HCT116 (cell line): Measurements from ENCODE around the gene MDFI. TPM values are rescaled to one million over a fixed set of nuclear protein-coding genes. Genes with fewer than 3 reads are reported as not detected.

ENCODE experiments used
- ATAC-seq: fragments of 200-7000 bp; cut with Tn5 transposase; 2 replicates; pipeline ENCODE4 v1.9.1; 2020; ENCODE audit warnings: mild to moderate bottlenecking, moderate library complexity
- BruUV-seq: library from RNA; stranded (reverse); fragments of 400-500 nt; replicated peaks from 2 replicates; lab custom pipeline; 2021; lab: Mats Ljungman, UMichigan
- CTCF ChIA-PET: fragments of 300-600 bp; sonication (Branson Sonifier 250); formaldehyde crosslinking; loops from one replicate; lab custom pipeline; 2021; ENCODE audit warnings: antibody characterized with exemption; lab: Charles Lee
- POLR2A ChIA-PET: fragments of 300-600, 350-600 bp; sonication (Branson Sonifier 250); formaldehyde crosslinking; loops from one replicate; lab custom pipeline; 2021; ENCODE audit warnings: antibody characterized with exemption; lab: Charles Lee
- RAD21 ChIA-PET, 2 experiments: fragments of 300-600 bp; sonication (Branson Sonifier 250); formaldehyde crosslinking; loops; one replicate each; lab custom pipeline; 2023; ENCODE audit warnings: low total read pairs in 2 of 2; ENCODE audit not compliant: uncharacterized antibody in 2 of 2, unreplicated experiment in 2 of 2, low non-redundant PET in 1 of 2; lab: Charles Lee
- DNase-seq: peaks from one replicate; pipeline ENCODE4 v3.0.0-alpha.2; 2010; ENCODE audit warnings: low read depth, low spot score
- H2AFZ ChIP-seq: fragments of 200-600 bp; shearing (Covaris generic), sonication (generic); 2 replicates; pipeline ENCODE4 v1.6.1; 2017; ENCODE audit warnings: low read depth, mixed run types, mixed read lengths, antibody characterized with exemption, low read length; ENCODE audit not compliant: poor library complexity, severe bottlenecking
- H3K27ac ChIP-seq: 2 replicates; pipeline ENCODE4 v1.5.1; 2012; ENCODE audit warnings: low read depth, low read length
- H3K27me3 ChIP-seq: fragments of 200-600 bp; sonication (generic); 2 replicates; pipeline ENCODE4 v1.6.1; 2016; ENCODE audit warnings: mixed run types, low read length, mixed read lengths; ENCODE audit not compliant: insufficient read depth
- H3K36me3 ChIP-seq, 2 experiments: fragments of 200-500 bp in 1 of 2; fragments of 200-600 bp in 1 of 2; sonication (Bioruptor generic) in 1 of 2; sonication (generic) in 1 of 2; 2 replicates each; pipeline versions ENCODE4 v1.5.1 to v1.6.1; 2014 to 2016; ENCODE audit warnings: low read length in 2 of 2, inconsistent platforms in 1 of 2, mixed read lengths in 1 of 2, mixed run types in 1 of 2; ENCODE audit not compliant: insufficient read depth in 2 of 2, control insufficient read depth in 1 of 2
- H3K4me1 ChIP-seq, 2 experiments: fragments of 200-600 bp in 1 of 2; sonication (generic) in 1 of 2; 2 replicates each; pipeline versions ENCODE4 v1.5.1 to v1.6.1; 2012 to 2017; ENCODE audit warnings: low read length in 2 of 2, inconsistent platforms in 1 of 2, mild to moderate bottlenecking in 1 of 2, mixed read lengths in 1 of 2, mixed run types in 1 of 2, moderate library complexity in 1 of 2; ENCODE audit not compliant: insufficient read depth in 2 of 2, control insufficient read depth in 1 of 2
- H3K4me2 ChIP-seq: fragments of 200-600 bp; sonication (generic); 2 replicates; pipeline ENCODE4 v1.6.1; 2017; ENCODE audit warnings: mixed run types, low read length, mixed read lengths
- H3K4me3 ChIP-seq, 2 experiments: fragments of 200-600 bp in 1 of 2; sonication (generic) in 1 of 2; replicated peaks in 1 of 2; 2 replicates each; pipeline ENCODE4 v1.5.1; 2011 to 2016; ENCODE audit warnings: low read length in 2 of 2, control low read depth in 1 of 2, low read depth in 1 of 2, mild to moderate bottlenecking in 1 of 2, mixed read lengths in 1 of 2, mixed run types in 1 of 2
- H3K79me2 ChIP-seq: fragments of 200-600 bp; sonication (generic); 2 replicates; pipeline ENCODE4 v1.6.1; 2017; ENCODE audit warnings: mild to moderate bottlenecking, mixed run types, low read length, moderate library complexity, mixed read lengths; ENCODE audit not compliant: insufficient read depth
- H3K9ac ChIP-seq: fragments of 200-600 bp; sonication (generic); 2 replicates; pipeline ENCODE4 v1.6.1; 2016; ENCODE audit warnings: low read length, mixed read lengths
- H3K9me2 ChIP-seq: fragments of 200-600 bp; sonication (generic), shearing (Covaris generic); 2 replicates; pipeline ENCODE4 v1.6.1; 2017; ENCODE audit warnings: mixed run types, mild to moderate bottlenecking, moderate library complexity; ENCODE audit not compliant: insufficient read depth
- H3K9me3 ChIP-seq, 2 experiments: fragments of 200-500 bp in 1 of 2; fragments of 200-600 bp in 1 of 2; sonication (Bioruptor generic) in 1 of 2; sonication (generic) in 1 of 2; 2 replicates each; pipeline ENCODE4 v1.6.1; 2014 to 2017; ENCODE audit warnings: low read length in 2 of 2, mixed read lengths in 2 of 2, inconsistent platforms in 1 of 2, low read depth in 1 of 2, mild to moderate bottlenecking in 1 of 2, mixed run types in 1 of 2, moderate library complexity in 1 of 2; ENCODE audit not compliant: control insufficient read depth in 1 of 2, insufficient read depth in 1 of 2
- H4K20me1 ChIP-seq: fragments of 200-600 bp; sonication (generic), shearing (Covaris generic); 2 replicates; pipeline ENCODE4 v1.6.1; 2017; ENCODE audit warnings: mixed run types, mild to moderate bottlenecking, moderate library complexity; ENCODE audit not compliant: insufficient read depth
- ATF3 ChIP-seq: IDR thresholded peaks from 2 replicates; pipeline ENCODE4 v1.6.1; 2012
- CBX3 ChIP-seq: IDR thresholded peaks from 2 replicates; pipeline ENCODE4 v1.6.1; 2012; ENCODE audit warnings: low read depth
- CTCF ChIP-seq, 3 experiments: fragments of 200-600 bp in 1 of 3; sonication (generic) in 1 of 3; IDR thresholded peaks in 2 of 3; conservative IDR thresholded peaks in 1 of 3; 2 replicates each; pipeline ENCODE4 v1.5.1; 2012 to 2017; ENCODE audit warnings: low read depth in 2 of 3, low read length in 2 of 3, antibody characterized with exemption in 1 of 3, borderline replicate concordance in 1 of 3, control low read depth in 1 of 3, mild to moderate bottlenecking in 1 of 3, mixed read lengths in 1 of 3, mixed run types in 1 of 3, moderate library complexity in 1 of 3; ENCODE audit not compliant: insufficient read depth in 1 of 3
- EZH2phosphoT487 ChIP-seq: fragments of 200-600 bp; IDR thresholded peaks from 2 replicates; pipeline ENCODE4 v1.6.1; 2018; ENCODE audit warnings: antibody characterized with exemption, borderline replicate concordance
- FOSL1 ChIP-seq: IDR thresholded peaks from 2 replicates; pipeline ENCODE4 v1.6.1; 2012; ENCODE audit warnings: low read depth
- JUND ChIP-seq: IDR thresholded peaks from 2 replicates; pipeline ENCODE4 v1.6.1; 2012
- POLR2A ChIP-seq: IDR thresholded peaks from 2 replicates; pipeline ENCODE4 v1.7.0; 2011; ENCODE audit warnings: borderline replicate concordance; ENCODE audit not compliant: insufficient read depth, insufficient read length; ENCODE audit errors: extremely low read depth
- POLR2AphosphoS5 ChIP-seq: IDR thresholded peaks from 2 replicates; pipeline ENCODE4 v1.6.1; 2011; ENCODE audit warnings: mild to moderate bottlenecking, low read depth, low read length, moderate library complexity
- RAD21 ChIP-seq: IDR thresholded peaks from 2 replicates; pipeline ENCODE4 v1.6.1; 2012; ENCODE audit warnings: low read depth, mild to moderate bottlenecking
- REST ChIP-seq: IDR thresholded peaks from 2 replicates; pipeline ENCODE4 v1.6.1; 2012; ENCODE audit warnings: low read depth
- SP1 ChIP-seq: IDR thresholded peaks from 2 replicates; pipeline ENCODE4 v1.6.1; 2012; ENCODE audit warnings: low read depth
- TCF7L2 ChIP-seq: IDR thresholded peaks from 2 replicates; pipeline ENCODE4 v1.7.0; 2011; ENCODE audit warnings: borderline replicate concordance, inconsistent platforms; ENCODE audit not compliant: insufficient read depth, insufficient read length; ENCODE audit errors: extremely low read depth
- YY1 ChIP-seq: IDR thresholded peaks from 2 replicates; pipeline ENCODE4 v1.6.1; 2011; ENCODE audit warnings: low read length, low read depth, moderate library complexity, mild to moderate bottlenecking; ENCODE audit not compliant: insufficient replicate concordance; ENCODE audit errors: extremely low read depth
- ZFX ChIP-seq: fragments of 450-650 bp; IDR thresholded peaks from 2 replicates; pipeline ENCODE4 v1.6.1; 2017
- ZNF274 ChIP-seq: fragments of 200-500 bp; sonication (Bioruptor generic); IDR thresholded peaks from 2 replicates; pipeline ENCODE4 v1.6.1; 2014; ENCODE audit warnings: mild to moderate bottlenecking, low read depth, low read length, inconsistent platforms
- intact Hi-C: fragments of 100-400 bp; cut with micrococcal nuclease; formaldehyde crosslinking; loops from 2 replicates; pipeline ENCODE4 v1.10.0; 2022
- total RNA-seq: library from RNA; stranded (reverse); gene quantifications from one replicate; pipeline ENCODE4 v1.2.1, GENCODE V29; 2021; ENCODE audit not compliant: unreplicated experiment

Gene MDFI
- total RNA-seq, 1 experiment from 2014 or later = 35.5 TPM

- Histone ChIP-seq H4K20me1 (no peaks in the 10 kb centered on the region), H3K79me2 (no peaks in the 10 kb centered on the region), H3K4me2 (no peak overlapping the region), H3K4me1 (no peaks in the 10 kb centered on the region), H3K27me3 (no peaks in the 10 kb centered on the region), H3K27ac (no peak overlapping the region), H3K4me3 (no peak overlapping the region), H3K9me2 (no peaks in the 10 kb centered on the region), H3K9ac (no peak overlapping the region), H3K36me3 (no peaks in the 10 kb centered on the region), H3K9me3 (no peaks in the 10 kb centered on the region), H2AFZ (no peak overlapping the region)
- ChIA-PET POLR2A (no interaction called here), RAD21 (no interaction called here), CTCF (no interaction called here)
- TF ChIP-seq CTCF (IDR thresholded peaks at IDR 0.05 in 2 of 3, conservative IDR thresholded peaks at IDR 0.05 in 1 of 3; ENCODE audit: borderline replicate concordance in 1 of 3, insufficient read depth in 1 of 3, low read depth in 2 of 3, low read length in 2 of 3) (no peak), POLR2AphosphoS5 (no peak), ATF3 (no peak), YY1 (no peak), POLR2A (no peak), FOSL1 (no peak), SP1 (no peak), JUND (no peak), REST (no peak), ZFX (no peak), EZH2phosphoT487 (no peak), TCF7L2 (no peak), ZNF274 (no peak), CBX3 (no peak), RAD21 (no peak)
- ATAC-seq (no peak), DNase-seq (no peak)
- intact Hi-C loops = no loop called here
- no TSS peak for BruUV-seq
Measured at GRCh38 chr6:41675992-41676391, 37.7 kb downstream of the MDFI start.
